PC-9 (cell line): ENCODE data around the gene ADRA1B.

Source experiments
- CTCF ChIP-seq: fragments of 200-600 bp; sonication (generic); conservative IDR thresholded peaks from 2 replicates; pipeline ENCODE4 v1.6.1; 2017; ENCODE audit warnings: mixed run types, antibody characterized with exemption, mild to moderate bottlenecking, moderate library complexity
- EZH2 ChIP-seq: fragments of 200-600 bp; sonication (generic); IDR thresholded peaks from 2 replicates; pipeline ENCODE4 v1.8.0; 2017; ENCODE audit warnings: antibody characterized with exemption, low read depth

- TF ChIP-seq EZH2 (no peak), CTCF (no peak)
Measured at GRCh38 chr5:159906943-159907342, 9.3 kb upstream of the ADRA1B start.
